ENCODE data around the gene SLC6A20. TPM values are rescaled to one million over a fixed set of nuclear protein-coding genes. Genes with fewer than 3 reads are reported as not detected.

The SLC6A20 gene
- total RNA-seq, 1 experiment from 2014 or later, result 0.89 TPM

DNA sequence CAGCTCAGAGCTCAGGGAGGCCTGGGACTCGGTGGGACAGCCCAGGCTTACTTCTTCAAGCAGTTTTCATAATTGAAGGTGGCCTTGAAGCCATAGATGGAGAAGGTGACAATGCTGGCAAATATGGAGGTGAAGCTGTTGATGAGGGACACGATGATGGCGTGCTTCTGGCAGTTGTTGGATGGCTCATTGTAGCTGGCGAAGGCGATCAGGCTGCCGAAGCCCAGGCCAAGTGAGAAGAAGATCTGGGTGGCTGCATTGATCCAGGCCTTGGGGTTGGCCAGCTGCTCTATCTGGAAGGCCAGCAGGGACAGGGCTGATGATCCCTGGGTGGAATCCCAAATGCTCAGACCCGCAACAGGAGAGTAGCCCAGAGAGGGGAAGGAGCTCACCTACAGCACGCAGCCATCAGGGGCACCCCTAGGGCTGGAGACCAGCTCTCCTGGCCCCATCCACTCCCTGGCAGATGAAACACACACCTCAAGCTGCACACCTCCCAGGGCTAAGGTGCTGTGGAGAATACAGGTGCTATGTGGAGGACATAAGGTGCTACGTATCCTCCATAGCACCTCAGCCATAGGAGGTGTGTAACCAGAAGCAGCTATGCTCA, 25.1 kb downstream of the SLC6A20 start:
- Histone ChIP-seq H4K20me1 (ENCODE audit: insufficient read depth) (no peaks in the 10 kb centered on the region), H3K4me2 (ENCODE audit: low read length) (no peak overlapping the region), H2AFZ (ENCODE audit: low read depth, low read length, poor library complexity, severe bottlenecking) (no peak overlapping the region), H3K27me3 (ENCODE audit: insufficient read depth, low read length) (no peaks in the 10 kb centered on the region), H3K4me1 (ENCODE audit: control insufficient read depth in 1 of 2, insufficient read depth in 2 of 2, low read length in 2 of 2) (peaks cover 7 to 9% of the 10 kb centered on the region in 2 experiments; a peak in 3 of 4 replicates), H3K4me3 (replicated peaks in 1 of 2; ENCODE audit: low read depth in 1 of 2, low read length in 2 of 2) (no peak overlapping the region), H3K27ac (ENCODE audit: low read depth, low read length) (no peak overlapping the region), H3K9ac (ENCODE audit: low read length) (no peak overlapping the region), H3K79me2 (ENCODE audit: insufficient read depth, low read length) (no peaks in the 10 kb centered on the region), H3K9me3 (ENCODE audit: control insufficient read depth in 1 of 2, insufficient read depth in 1 of 2, low read depth in 1 of 2, low read length in 2 of 2) (no peaks in the 10 kb centered on the region), H3K9me2 (ENCODE audit: insufficient read depth) (no peaks in the 10 kb centered on the region), H3K36me3 (ENCODE audit: control insufficient read depth in 1 of 2, insufficient read depth in 2 of 2, low read length in 2 of 2) (no peaks in the 10 kb centered on the region)
- DNase-seq (ENCODE audit: low read depth, low spot score) (no peak), ATAC-seq (no peak)
- ChIA-PET RAD21 (ENCODE audit: low non-redundant PET in 1 of 2, low total read pairs in 2 of 2, uncharacterized antibody in 2 of 2, unreplicated experiment in 2 of 2) (interaction anchor here in 1 of 2 experiments (0.6 kb wide), 1 partner anchor 111 kb away, joined by 7 read pairs; no protein-coding TSS in a partner anchor), CTCF (no interaction called here), POLR2A (no interaction called here)
- intact Hi-C loops (cut with micrococcal nuclease), result no loop called here
- no TSS peak for BruUV-seq (replicated peaks)
- no peak for TF ChIP-seq RAD21 (IDR thresholded peaks at IDR 0.05; ENCODE audit: low read depth)
- TF ChIP-seq YY1 (IDR thresholded peaks at IDR 0.05; ENCODE audit: extremely low read depth, insufficient replicate concordance, low read depth, low read length), result no peak
- no peak for TF ChIP-seq TCF7L2 (IDR thresholded peaks at IDR 0.05; ENCODE audit: borderline replicate concordance, extremely low read depth, insufficient read depth, insufficient read length)
- TF ChIP-seq EGR1 (IDR thresholded peaks at IDR 0.05; ENCODE audit: low read depth), result no peak
- no peak for TF ChIP-seq CBX3 (IDR thresholded peaks at IDR 0.05; ENCODE audit: low read depth)
- TF ChIP-seq, protein P1, sequence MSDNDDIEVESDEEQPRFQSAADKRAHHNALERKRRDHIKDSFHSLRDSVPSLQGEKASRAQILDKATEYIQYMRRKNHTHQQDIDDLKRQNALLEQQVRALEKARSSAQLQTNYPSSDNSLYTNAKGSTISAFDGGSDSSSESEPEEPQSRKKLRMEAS (IDR thresholded peaks at IDR 0.05), result no peak
- no peak for TF ChIP-seq SP1 (IDR thresholded peaks at IDR 0.05; ENCODE audit: low read depth)
- TF ChIP-seq POLR2A (IDR thresholded peaks at IDR 0.05; ENCODE audit: borderline replicate concordance, extremely low read depth, insufficient read depth, insufficient read length), result no peak
- TF ChIP-seq, protein P2, sequence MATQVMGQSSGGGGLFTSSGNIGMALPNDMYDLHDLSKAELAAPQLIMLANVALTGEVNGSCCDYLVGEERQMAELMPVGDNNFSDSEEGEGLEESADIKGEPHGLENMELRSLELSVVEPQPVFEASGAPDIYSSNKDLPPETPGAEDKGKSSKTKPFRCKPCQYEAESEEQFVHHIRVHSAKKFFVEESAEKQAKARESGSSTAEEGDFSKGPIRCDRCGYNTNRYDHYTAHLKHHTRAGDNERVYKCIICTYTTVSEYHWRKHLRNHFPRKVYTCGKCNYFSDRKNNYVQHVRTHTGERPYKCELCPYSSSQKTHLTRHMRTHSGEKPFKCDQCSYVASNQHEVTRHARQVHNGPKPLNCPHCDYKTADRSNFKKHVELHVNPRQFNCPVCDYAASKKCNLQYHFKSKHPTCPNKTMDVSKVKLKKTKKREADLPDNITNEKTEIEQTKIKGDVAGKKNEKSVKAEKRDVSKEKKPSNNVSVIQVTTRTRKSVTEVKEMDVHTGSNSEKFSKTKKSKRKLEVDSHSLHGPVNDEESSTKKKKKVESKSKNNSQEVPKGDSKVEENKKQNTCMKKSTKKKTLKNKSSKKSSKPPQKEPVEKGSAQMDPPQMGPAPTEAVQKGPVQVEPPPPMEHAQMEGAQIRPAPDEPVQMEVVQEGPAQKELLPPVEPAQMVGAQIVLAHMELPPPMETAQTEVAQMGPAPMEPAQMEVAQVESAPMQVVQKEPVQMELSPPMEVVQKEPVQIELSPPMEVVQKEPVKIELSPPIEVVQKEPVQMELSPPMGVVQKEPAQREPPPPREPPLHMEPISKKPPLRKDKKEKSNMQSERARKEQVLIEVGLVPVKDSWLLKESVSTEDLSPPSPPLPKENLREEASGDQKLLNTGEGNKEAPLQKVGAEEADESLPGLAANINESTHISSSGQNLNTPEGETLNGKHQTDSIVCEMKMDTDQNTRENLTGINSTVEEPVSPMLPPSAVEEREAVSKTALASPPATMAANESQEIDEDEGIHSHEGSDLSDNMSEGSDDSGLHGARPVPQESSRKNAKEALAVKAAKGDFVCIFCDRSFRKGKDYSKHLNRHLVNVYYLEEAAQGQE (IDR thresholded peaks at IDR 0.05; ENCODE audit: low read depth), result no peak
- TF ChIP-seq POLR2AphosphoS5 (IDR thresholded peaks at IDR 0.05; ENCODE audit: low read depth, low read length), result no peak
- no peak for TF ChIP-seq ZFX (IDR thresholded peaks at IDR 0.05)
- TF ChIP-seq, protein P3, sequence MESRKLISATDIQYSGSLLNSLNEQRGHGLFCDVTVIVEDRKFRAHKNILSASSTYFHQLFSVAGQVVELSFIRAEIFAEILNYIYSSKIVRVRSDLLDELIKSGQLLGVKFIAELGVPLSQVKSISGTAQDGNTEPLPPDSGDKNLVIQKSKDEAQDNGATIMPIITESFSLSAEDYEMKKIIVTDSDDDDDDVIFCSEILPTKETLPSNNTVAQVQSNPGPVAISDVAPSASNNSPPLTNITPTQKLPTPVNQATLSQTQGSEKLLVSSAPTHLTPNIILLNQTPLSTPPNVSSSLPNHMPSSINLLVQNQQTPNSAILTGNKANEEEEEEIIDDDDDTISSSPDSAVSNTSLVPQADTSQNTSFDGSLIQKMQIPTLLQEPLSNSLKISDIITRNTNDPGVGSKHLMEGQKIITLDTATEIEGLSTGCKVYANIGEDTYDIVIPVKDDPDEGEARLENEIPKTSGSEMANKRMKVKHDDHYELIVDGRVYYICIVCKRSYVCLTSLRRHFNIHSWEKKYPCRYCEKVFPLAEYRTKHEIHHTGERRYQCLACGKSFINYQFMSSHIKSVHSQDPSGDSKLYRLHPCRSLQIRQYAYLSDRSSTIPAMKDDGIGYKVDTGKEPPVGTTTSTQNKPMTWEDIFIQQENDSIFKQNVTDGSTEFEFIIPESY (IDR thresholded peaks at IDR 0.05; ENCODE audit: extremely low read depth, insufficient replicate concordance, low read length), result no peak
- no peak for TF ChIP-seq ELF1 (IDR thresholded peaks at IDR 0.05; ENCODE audit: borderline replicate concordance, low read depth)
- TF ChIP-seq, protein P4, sequence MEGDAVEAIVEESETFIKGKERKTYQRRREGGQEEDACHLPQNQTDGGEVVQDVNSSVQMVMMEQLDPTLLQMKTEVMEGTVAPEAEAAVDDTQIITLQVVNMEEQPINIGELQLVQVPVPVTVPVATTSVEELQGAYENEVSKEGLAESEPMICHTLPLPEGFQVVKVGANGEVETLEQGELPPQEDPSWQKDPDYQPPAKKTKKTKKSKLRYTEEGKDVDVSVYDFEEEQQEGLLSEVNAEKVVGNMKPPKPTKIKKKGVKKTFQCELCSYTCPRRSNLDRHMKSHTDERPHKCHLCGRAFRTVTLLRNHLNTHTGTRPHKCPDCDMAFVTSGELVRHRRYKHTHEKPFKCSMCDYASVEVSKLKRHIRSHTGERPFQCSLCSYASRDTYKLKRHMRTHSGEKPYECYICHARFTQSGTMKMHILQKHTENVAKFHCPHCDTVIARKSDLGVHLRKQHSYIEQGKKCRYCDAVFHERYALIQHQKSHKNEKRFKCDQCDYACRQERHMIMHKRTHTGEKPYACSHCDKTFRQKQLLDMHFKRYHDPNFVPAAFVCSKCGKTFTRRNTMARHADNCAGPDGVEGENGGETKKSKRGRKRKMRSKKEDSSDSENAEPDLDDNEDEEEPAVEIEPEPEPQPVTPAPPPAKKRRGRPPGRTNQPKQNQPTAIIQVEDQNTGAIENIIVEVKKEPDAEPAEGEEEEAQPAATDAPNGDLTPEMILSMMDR (IDR thresholded peaks at IDR 0.05 in 2 of 3, conservative IDR thresholded peaks at IDR 0.05 in 1 of 3; ENCODE audit: borderline replicate concordance in 1 of 3, insufficient read depth in 1 of 3, low read depth in 2 of 3, low read length in 2 of 3), result no peak
- no peak for TF ChIP-seq FOSL1 (IDR thresholded peaks at IDR 0.05; ENCODE audit: low read depth)
